Measurements from ENCODE around the gene MAP4K3.

Gene MAP4K3

GRCh38 chr2:39408351-39409136, 28.5 kb downstream of the MAP4K3 start:
- intact Hi-C loops (cut with DNase I; ENCODE audit: low total_unique reads) = no loop called here
- no peak for TF ChIP-seq CTCF (IDR thresholded peaks at IDR 0.05)
- DNase-seq = no peak
- H3K4me3 ChIP-seq = no peak overlapping the region
- H3K27ac ChIP-seq = no peak overlapping the region
- no peaks in the 10 kb centered on the region for H3K27me3 ChIP-seq
- no peaks in the 10 kb centered on the region for H3K36me3 ChIP-seq
- H3K9me3 ChIP-seq = no peaks in the 10 kb centered on the region
- peaks cover 0 to 96% (median 48%) of the 10 kb centered on the region in 4 donors for H3K4me1 ChIP-seq

GRCh38 chr2:39407516-39408296, 29.4 kb downstream of the MAP4K3 start:
- no peaks in the 10 kb centered on the region for H3K36me3 ChIP-seq
- peaks cover 0 to 96% (median 50%) of the 10 kb centered on the region in 4 donors for H3K4me1 ChIP-seq
- no peak overlapping the region for H3K27ac ChIP-seq
- H3K27me3 ChIP-seq = no peaks in the 10 kb centered on the region
- DNase-seq = no peak
- no peak overlapping the region for H3K4me3 ChIP-seq
- TF ChIP-seq CTCF (IDR thresholded peaks at IDR 0.05) = no peak
- H3K9me3 ChIP-seq = no peaks in the 10 kb centered on the region
- intact Hi-C loops (cut with DNase I; ENCODE audit: low total_unique reads) = no loop called here

- Histone ChIP-seq H3K36me3 (no peaks in the 10 kb centered on the region), H3K4me3 (no peak overlapping the region), H3K9me3 (no peaks in the 10 kb centered on the region), H3K27ac (no peak overlapping the region), H3K27me3 (no peaks in the 10 kb centered on the region), H3K4me1 (peaks cover 0 to 92% (median 49%) of the 10 kb centered on the region in 4 donors)
- intact Hi-C loops (cut with DNase I; ENCODE audit: low total_unique reads) = no loop called here
- no peak for TF ChIP-seq CTCF (IDR thresholded peaks at IDR 0.05)
- no peak for DNase-seq
Observed at GRCh38 chr2:39405364-39405763, 31.7 kb downstream of the MAP4K3 start.

- Histone ChIP-seq H3K27me3 (no peaks in the 10 kb centered on the region), H3K36me3 (no peaks in the 10 kb centered on the region), H3K27ac (no peak overlapping the region), H3K4me3 (no peak overlapping the region), H3K4me1 (peaks cover 0 to 85% (median 43%) of the 10 kb centered on the region in 4 donors), H3K9me3 (no peaks in the 10 kb centered on the region)
- TF ChIP-seq CTCF (IDR thresholded peaks at IDR 0.05) = no peak
- DNase-seq = no peak
- intact Hi-C loops (cut with DNase I; ENCODE audit: low total_unique reads) = no loop called here
Observed at GRCh38 chr2:39403311-39403710, 33.8 kb downstream of the MAP4K3 start.

GRCh38 chr2:39401319-39401718, 35.8 kb downstream of the MAP4K3 start:
- peaks cover 0 to 72% (median 34%) of the 10 kb centered on the region in 4 donors for H3K4me1 ChIP-seq
- intact Hi-C loops (cut with DNase I; ENCODE audit: low total_unique reads) = no loop called here
- no peak overlapping the region for H3K27ac ChIP-seq
- no peaks in the 10 kb centered on the region for H3K36me3 ChIP-seq
- no peak for TF ChIP-seq CTCF (IDR thresholded peaks at IDR 0.05)
- no peaks in the 10 kb centered on the region for H3K9me3 ChIP-seq
- no peak for DNase-seq
- no peaks in the 10 kb centered on the region for H3K27me3 ChIP-seq
- H3K4me3 ChIP-seq = no peak overlapping the region
